ENCODE data around the gene STXBP6.

The STXBP6 gene

DNA sequence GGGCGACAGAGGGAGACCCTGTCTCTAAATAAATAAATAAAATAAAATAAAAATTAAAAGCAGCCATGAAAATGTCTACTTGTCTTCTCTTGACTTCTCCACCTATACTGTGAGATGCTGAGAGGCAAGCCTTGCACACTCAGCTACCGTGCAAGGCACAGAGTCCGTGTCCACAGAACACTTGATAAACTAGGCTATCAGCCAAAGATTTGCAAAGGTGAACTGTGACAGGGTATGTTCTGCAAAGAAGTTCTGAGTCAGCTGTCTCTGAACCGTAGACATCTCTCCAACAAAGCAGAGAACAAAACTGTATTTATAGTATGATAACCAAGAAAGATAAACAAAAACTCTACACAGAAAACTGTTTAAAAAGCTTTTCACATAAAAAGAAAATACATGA lies 35.5 kb downstream of the STXBP6 start:
- TF ChIP-seq POLR2AphosphoS5 (IDR thresholded peaks at IDR 0.05; ENCODE audit: low read depth), result no peak
- TF ChIP-seq, protein P1, sequence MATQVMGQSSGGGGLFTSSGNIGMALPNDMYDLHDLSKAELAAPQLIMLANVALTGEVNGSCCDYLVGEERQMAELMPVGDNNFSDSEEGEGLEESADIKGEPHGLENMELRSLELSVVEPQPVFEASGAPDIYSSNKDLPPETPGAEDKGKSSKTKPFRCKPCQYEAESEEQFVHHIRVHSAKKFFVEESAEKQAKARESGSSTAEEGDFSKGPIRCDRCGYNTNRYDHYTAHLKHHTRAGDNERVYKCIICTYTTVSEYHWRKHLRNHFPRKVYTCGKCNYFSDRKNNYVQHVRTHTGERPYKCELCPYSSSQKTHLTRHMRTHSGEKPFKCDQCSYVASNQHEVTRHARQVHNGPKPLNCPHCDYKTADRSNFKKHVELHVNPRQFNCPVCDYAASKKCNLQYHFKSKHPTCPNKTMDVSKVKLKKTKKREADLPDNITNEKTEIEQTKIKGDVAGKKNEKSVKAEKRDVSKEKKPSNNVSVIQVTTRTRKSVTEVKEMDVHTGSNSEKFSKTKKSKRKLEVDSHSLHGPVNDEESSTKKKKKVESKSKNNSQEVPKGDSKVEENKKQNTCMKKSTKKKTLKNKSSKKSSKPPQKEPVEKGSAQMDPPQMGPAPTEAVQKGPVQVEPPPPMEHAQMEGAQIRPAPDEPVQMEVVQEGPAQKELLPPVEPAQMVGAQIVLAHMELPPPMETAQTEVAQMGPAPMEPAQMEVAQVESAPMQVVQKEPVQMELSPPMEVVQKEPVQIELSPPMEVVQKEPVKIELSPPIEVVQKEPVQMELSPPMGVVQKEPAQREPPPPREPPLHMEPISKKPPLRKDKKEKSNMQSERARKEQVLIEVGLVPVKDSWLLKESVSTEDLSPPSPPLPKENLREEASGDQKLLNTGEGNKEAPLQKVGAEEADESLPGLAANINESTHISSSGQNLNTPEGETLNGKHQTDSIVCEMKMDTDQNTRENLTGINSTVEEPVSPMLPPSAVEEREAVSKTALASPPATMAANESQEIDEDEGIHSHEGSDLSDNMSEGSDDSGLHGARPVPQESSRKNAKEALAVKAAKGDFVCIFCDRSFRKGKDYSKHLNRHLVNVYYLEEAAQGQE (IDR thresholded peaks at IDR 0.05; ENCODE audit: insufficient replicate concordance, low read depth), result no peak
- H3K27ac ChIP-seq (replicated peaks), result no peak overlapping the region
- no peaks in the 10 kb centered on the region for H3K27me3 ChIP-seq (ENCODE audit: insufficient read depth, poor library complexity, severe bottlenecking)
- no peak for DNase-seq (ENCODE audit: low read depth in 1 of 2, low spot score in 1 of 2)
- H3K4me3 ChIP-seq (replicated peaks; ENCODE audit: insufficient read depth, low read length), result no peak overlapping the region

DNA sequence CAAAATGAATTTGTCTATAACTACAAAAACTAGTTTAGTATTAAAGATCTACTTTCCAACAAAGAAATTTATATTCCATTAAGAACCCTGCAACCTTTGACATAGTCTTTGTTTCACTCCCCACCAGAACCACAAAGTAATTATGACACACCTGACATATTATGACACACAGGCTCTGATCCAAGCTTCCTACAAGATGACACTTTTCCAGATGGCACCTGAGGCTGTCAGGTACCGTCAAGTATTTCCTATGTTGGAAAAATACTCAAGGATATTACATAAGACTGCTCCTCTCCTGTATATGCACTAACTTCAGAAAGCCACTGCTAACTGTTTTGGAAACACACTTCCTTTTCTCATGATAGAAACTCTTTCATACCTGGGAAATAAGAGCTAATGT lies 38.9 kb downstream of the STXBP6 start:
- Histone ChIP-seq H3K27ac (replicated peaks) (no peak overlapping the region), H3K27me3 (ENCODE audit: insufficient read depth, poor library complexity, severe bottlenecking) (no peaks in the 10 kb centered on the region), H3K4me3 (replicated peaks; ENCODE audit: insufficient read depth, low read length) (no peak overlapping the region)
- no peak for DNase-seq (ENCODE audit: low read depth in 1 of 2, low spot score in 1 of 2)
- TF ChIP-seq POLR2AphosphoS5 (IDR thresholded peaks at IDR 0.05; ENCODE audit: low read depth) (no peak), GABPA (IDR thresholded peaks at IDR 0.05; ENCODE audit: low read depth) (no peak), SPI1 (IDR thresholded peaks at IDR 0.05; ENCODE audit: borderline replicate concordance, low read depth) (no peak)
- TF ChIP-seq, protein P1 (IDR thresholded peaks at IDR 0.05; ENCODE audit: insufficient replicate concordance, low read depth), result no peak
- TF ChIP-seq, protein P2, sequence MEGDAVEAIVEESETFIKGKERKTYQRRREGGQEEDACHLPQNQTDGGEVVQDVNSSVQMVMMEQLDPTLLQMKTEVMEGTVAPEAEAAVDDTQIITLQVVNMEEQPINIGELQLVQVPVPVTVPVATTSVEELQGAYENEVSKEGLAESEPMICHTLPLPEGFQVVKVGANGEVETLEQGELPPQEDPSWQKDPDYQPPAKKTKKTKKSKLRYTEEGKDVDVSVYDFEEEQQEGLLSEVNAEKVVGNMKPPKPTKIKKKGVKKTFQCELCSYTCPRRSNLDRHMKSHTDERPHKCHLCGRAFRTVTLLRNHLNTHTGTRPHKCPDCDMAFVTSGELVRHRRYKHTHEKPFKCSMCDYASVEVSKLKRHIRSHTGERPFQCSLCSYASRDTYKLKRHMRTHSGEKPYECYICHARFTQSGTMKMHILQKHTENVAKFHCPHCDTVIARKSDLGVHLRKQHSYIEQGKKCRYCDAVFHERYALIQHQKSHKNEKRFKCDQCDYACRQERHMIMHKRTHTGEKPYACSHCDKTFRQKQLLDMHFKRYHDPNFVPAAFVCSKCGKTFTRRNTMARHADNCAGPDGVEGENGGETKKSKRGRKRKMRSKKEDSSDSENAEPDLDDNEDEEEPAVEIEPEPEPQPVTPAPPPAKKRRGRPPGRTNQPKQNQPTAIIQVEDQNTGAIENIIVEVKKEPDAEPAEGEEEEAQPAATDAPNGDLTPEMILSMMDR (IDR thresholded peaks at IDR 0.05; ENCODE audit: insufficient read depth, low read length), result no peak

DNA sequence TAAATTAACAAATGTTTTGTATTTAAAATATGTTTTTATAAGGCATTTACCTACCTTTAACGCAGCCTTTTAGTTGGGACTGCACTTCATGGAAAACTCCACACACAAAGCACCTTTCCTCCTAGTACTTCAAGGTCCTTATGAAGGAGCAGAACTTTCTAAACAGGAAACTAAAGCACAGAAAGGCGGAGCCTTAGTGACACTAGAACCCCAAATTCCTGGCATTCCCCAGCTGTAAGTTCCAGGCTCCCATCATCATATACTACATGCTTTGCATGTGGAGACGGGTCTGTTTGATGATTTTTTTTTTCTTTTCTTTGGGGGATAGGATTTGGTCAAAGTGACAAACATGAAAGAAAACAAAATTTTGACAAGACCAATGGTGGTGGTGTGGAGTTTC lies 39.5 kb downstream of the STXBP6 start:
- Histone ChIP-seq H3K27ac (replicated peaks) (no peak overlapping the region), H3K27me3 (ENCODE audit: insufficient read depth, poor library complexity, severe bottlenecking) (no peaks in the 10 kb centered on the region), H3K4me3 (replicated peaks; ENCODE audit: insufficient read depth, low read length) (no peak overlapping the region)
- no peak for DNase-seq (ENCODE audit: low read depth in 1 of 2, low spot score in 1 of 2)
- TF ChIP-seq, protein P1 (IDR thresholded peaks at IDR 0.05; ENCODE audit: insufficient replicate concordance, low read depth), result no peak
- TF ChIP-seq GABPA (IDR thresholded peaks at IDR 0.05; ENCODE audit: low read depth), result no peak
- TF ChIP-seq SPI1 (IDR thresholded peaks at IDR 0.05; ENCODE audit: borderline replicate concordance, low read depth), result no peak
- TF ChIP-seq, protein P2 (IDR thresholded peaks at IDR 0.05; ENCODE audit: insufficient read depth, low read length), result no peak
- TF ChIP-seq POLR2AphosphoS5 (IDR thresholded peaks at IDR 0.05; ENCODE audit: low read depth), result no peak

GRCh38 chr14:25009891-25010290 lies 40.1 kb downstream of the STXBP6 start:
- H3K27ac ChIP-seq (replicated peaks), result no peak overlapping the region
- H3K27me3 ChIP-seq (ENCODE audit: insufficient read depth, poor library complexity, severe bottlenecking), result no peaks in the 10 kb centered on the region
- DNase-seq (ENCODE audit: low read depth in 1 of 2, low spot score in 1 of 2), result no peak
- TF ChIP-seq SPI1 (IDR thresholded peaks at IDR 0.05; ENCODE audit: borderline replicate concordance, low read depth) (no peak), POLR2AphosphoS5 (IDR thresholded peaks at IDR 0.05; ENCODE audit: low read depth) (no peak), GABPA (IDR thresholded peaks at IDR 0.05; ENCODE audit: low read depth) (no peak)
- TF ChIP-seq, protein P1 (IDR thresholded peaks at IDR 0.05; ENCODE audit: insufficient replicate concordance, low read depth), result no peak
- TF ChIP-seq, protein P2 (IDR thresholded peaks at IDR 0.05; ENCODE audit: insufficient read depth, low read length), result no peak
- no peak overlapping the region for H3K4me3 ChIP-seq (replicated peaks; ENCODE audit: insufficient read depth, low read length)
